Psoas muscle (tissue), 8 donors: ENCODE data around the gene LGR4. TPM values are rescaled to one million over a fixed set of nuclear protein-coding genes. Genes with fewer than 3 reads are reported as not detected.
A peak's percentile ranks its signal among the peaks of the same experiment; 100 is the strongest.
"Not testable (repeated sequence)": the region's sequence is repeated elsewhere in the genome, so short reads cannot be mapped to it uniquely, and the experiment has no call there.

ENCODE experiments used
- ATAC-seq, 4 donors: fragments of 200-7000 bp; cut with Tn5 transposase; one replicate each; pipeline ENCODE4 v1.9.1; 2020; ENCODE audit warnings: moderate library complexity in 3 of 4, mild to moderate bottlenecking in 2 of 4
- DNase-seq, 2 donors: peaks; one replicate each; pipeline ENCODE4 v3.0.0-alpha.2; 2020
- H3K27ac ChIP-seq: fragments of 200-600 bp; one replicate; pipeline ENCODE4 v1.8.0; 2022
- H3K27me3 ChIP-seq, 3 donors: fragments of 200-600 bp in 1 of 3; one replicate each; pipeline versions ENCODE4 v1.6.1 to v1.8.0; 2013 to 2022; ENCODE audit warnings: low read length in 2 of 3, mild to moderate bottlenecking in 2 of 3, moderate library complexity in 1 of 3; ENCODE audit not compliant: insufficient read depth in 3 of 3
- H3K36me3 ChIP-seq, 2 donors: fragments of 200-600 bp in 1 of 2; one replicate each; pipeline versions ENCODE4 v1.6.1 to v1.8.0; 2013 to 2022; ENCODE audit warnings: low read depth in 1 of 2, mild to moderate bottlenecking in 1 of 2, moderate library complexity in 1 of 2; ENCODE audit not compliant: insufficient read depth in 1 of 2
- H3K4me1 ChIP-seq: fragments of 200-600 bp; one replicate; pipeline ENCODE4 v1.8.0; 2022
- H3K4me3 ChIP-seq: fragments of 200-600 bp; one replicate; pipeline ENCODE4 v1.8.0; 2022; ENCODE audit warnings: mild to moderate bottlenecking
- H3K9me3 ChIP-seq: fragments of 200-600 bp; one replicate; pipeline ENCODE4 v1.8.0; 2022
- CTCF ChIP-seq: fragments of 200-600 bp; IDR thresholded peaks from one replicate; pipeline ENCODE4 v1.8.0; 2022; ENCODE audit warnings: antibody characterized with exemption
- WGBS, 3 donors: extraction: QIAGEN DNeasy Blood & Tissue Kit; methylation state at CpG; one replicate each; pipeline versions ENCODE4 v1.1.6 to v1.1.7; 2013; 5-methylcytosine and 5-hydroxymethylcytosine counted together
- intact Hi-C, 2 donors: fragments of 100-400 bp; cut with DNase I; formaldehyde crosslinking; loops; one replicate each; pipeline versions ENCODE4 v1.11.0 to v1.14.2; 2022
- polyA plus RNA-seq, 3 donors: library from polyadenylated mRNA; stranded (reverse); fragments of 200-250 nt; gene quantifications; one replicate each; pipeline ENCODE4 v1.2.3, GENCODE V29; 2013
- total RNA-seq, 4 donors: library from RNA; stranded (reverse); fragmentation: NEBNext Ultra II Directional in 2 of 4; extraction: Animal tissue kit (Norgen Biotek cat#: 25700) in 2 of 4; gene quantifications; one replicate each; pipeline versions ENCODE4 v1.2.1 to v1.2.4, GENCODE V29; 2021 to 2023
- donor health status: healthy with polysubstance abuse.
- donor health status: DM: no; HTN: no; CAD: no; lungs with moderate emphysema.
- donor health status: Bipolar disorder and iron deficiency.
- donor health status: healthy.
- donor health status: DM: yes; HTN: yes; CAD: no.
- donor health status: DM: no; HTN: no; CAD: no.
- donor health status: DM: no; HTN: no; CAD: no.
- donor health status: DM: yes; HTN: yes; CAD: no.

Gene LGR4
- total and polyA plus RNA-seq, 7 donors = 3.9 to 15.2 (median 8.0) TPM

DNA sequence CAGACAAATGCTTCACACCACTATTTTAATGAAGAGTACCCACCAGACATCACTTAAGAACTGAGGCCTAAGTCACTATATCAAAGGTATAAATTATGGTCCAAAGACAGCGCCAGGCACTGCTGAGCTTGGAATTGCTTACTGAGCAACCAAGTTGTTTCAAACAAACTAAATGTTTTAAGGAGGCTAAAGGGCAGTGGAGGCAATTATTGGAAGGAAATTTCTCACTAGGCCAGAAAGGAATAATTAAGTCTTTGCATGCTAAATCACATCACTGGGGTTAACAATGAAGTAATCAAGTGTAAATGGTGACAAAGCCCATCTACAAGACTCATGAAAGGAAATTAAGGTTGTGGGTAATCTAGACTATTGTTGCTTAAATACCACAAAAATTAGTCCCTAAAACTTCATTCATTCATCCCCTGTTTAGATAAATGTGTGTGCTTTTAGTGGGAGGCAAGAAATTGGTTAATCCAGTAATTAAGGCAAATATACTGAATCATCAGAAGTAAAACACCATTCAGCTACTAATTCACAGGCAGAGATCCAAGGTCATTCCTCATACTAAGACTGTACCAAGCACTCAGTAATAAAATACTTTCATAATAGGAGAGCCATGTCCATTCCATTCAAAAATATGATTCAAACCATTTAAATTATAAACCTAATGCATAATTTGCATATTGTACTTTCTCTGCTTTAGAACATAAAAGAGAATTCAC, 21.2 kb downstream of the LGR4 start:
- Histone ChIP-seq H3K27me3 (no peaks in the 10 kb centered on the region), H3K27ac (no peak overlapping the region), H3K9me3 (no peaks in the 10 kb centered on the region), H3K36me3 (no peaks in the 10 kb centered on the region), H3K4me3 (no peak overlapping the region), H3K4me1 (peaks cover 5% of the 10 kb centered on the region)
- intact Hi-C loops = no loop called here
- ATAC-seq (peak in 1 of 4 donors; percentile 58), DNase-seq (no peak)
- TF ChIP-seq CTCF = no peak
- 86 to 93% (median 91%) methylated on average over 1 of the region's 1 CpG for WGBS, 3 donors

- H3K4me3 ChIP-seq, DNase-seq, H3K27me3 ChIP-seq, H3K9me3 ChIP-seq, H3K4me1 ChIP-seq, intact Hi-C loops, H3K27ac ChIP-seq, H3K36me3 ChIP-seq, ATAC-seq: not testable (repeated sequence)
- WGBS, 3 donors = 96 to 99% (median 96%) methylated on average over 5 of the region's 5 CpGs
Measured at GRCh38 chr11:27448184-27448540, 24.4 kb downstream of the LGR4 start.

DNA sequence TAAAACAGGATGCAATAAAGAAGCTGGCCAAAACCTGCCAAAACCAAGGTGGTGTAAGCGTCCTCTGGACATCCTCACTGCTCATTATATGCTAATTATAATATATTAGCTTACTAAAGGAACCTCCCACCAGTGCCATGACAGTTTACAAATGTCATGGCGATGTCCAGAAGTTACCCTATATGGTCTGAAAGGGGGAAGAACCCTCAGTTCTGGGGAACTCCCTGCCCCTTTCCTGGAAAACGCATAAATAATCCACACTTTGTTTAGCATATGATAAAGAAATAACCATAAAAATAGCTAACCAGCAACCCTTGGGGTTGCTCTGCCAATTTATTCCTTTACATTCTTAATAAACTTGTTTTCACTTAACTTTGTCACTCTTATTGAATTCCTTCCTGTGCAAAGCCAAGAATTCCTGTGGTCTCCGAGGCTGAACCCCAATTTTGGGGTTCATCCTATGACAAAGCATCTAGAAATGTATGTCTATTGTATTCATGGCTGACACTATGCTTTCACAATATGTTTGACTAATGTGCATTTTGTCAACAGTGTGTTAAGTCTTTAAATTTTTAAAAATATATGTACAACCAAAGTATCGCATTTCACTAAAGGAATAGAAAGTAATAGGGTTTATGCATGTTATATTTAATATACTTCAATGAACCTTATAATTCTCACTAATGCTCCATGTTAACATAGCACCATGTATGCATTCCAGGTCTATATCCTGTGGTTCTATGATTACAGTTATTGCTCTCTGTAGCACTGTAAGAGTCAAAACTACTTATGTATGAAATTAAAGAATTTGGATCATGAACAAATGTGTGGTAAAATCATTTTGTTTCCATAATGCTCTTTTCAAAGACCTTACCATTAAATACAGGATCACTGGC, 25.1 kb downstream of the LGR4 start:
- TF ChIP-seq CTCF = no peak
- H3K36me3 ChIP-seq = no peaks in the 10 kb centered on the region
- DNase-seq (no peak), ATAC-seq (no peak)
- H3K9me3 ChIP-seq = no peaks in the 10 kb centered on the region
- no peaks in the 10 kb centered on the region for H3K27me3 ChIP-seq
- no peak overlapping the region for H3K4me3 ChIP-seq
- H3K4me1 ChIP-seq = peaks cover 9% of the 10 kb centered on the region
- H3K27ac ChIP-seq = no peak overlapping the region
- WGBS, 3 donors = 92 to 96% (median 93%) methylated on average over 5 of the region's 5 CpGs
- intact Hi-C loops = no loop called here

DNA sequence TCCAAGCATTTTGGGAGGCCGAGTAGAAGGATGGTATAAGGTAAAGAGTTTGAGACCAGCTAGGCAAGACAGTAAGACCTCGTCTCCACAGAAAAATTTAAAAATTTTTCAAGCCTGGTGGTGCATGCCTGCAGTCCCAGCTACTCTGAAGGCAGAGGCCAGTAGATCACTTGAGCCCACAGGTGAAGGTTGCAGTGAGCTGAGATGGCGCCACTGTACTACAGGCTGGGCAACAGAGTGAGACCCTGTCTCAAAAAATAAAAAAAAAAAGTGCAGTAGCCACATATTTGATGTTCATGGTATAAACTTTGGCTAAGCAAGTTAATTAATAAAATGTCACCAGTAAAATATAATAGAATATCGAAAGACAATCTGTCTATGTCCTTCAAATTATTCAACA, 27.0 kb downstream of the LGR4 start:
- H3K4me3 ChIP-seq = no peak overlapping the region
- ATAC-seq (no peak), DNase-seq (no peak)
- WGBS, 3 donors = 96 to 99% (median 98%) methylated on average over 4 of the region's 4 CpGs
- peaks cover 5% of the 10 kb centered on the region for H3K4me1 ChIP-seq
- H3K36me3 ChIP-seq = no peaks in the 10 kb centered on the region
- no peaks in the 10 kb centered on the region for H3K27me3 ChIP-seq
- intact Hi-C loops = no loop called here
- TF ChIP-seq CTCF = no peak
- no peak overlapping the region for H3K27ac ChIP-seq
- H3K9me3 ChIP-seq = no peaks in the 10 kb centered on the region

GRCh38 chr11:27444801-27445215, 27.8 kb downstream of the LGR4 start:
- ATAC-seq = no peak
- Histone ChIP-seq H3K27me3 (no peaks in the 10 kb centered on the region), H3K27ac (no peak overlapping the region), H3K36me3 (no peaks in the 10 kb centered on the region), H3K4me1 (peaks cover 5% of the 10 kb centered on the region), H3K4me3 (no peak overlapping the region), H3K9me3 (no peaks in the 10 kb centered on the region)
- WGBS, 3 donors = 44 to 67% (median 56%) methylated on average over 2 of the region's 2 CpGs
- intact Hi-C loops = no loop called here
- no peak for TF ChIP-seq CTCF
- DNase-seq = no peak
